ENCODE results near the gene CCL1. TPM values are rescaled to one million over a fixed set of nuclear protein-coding genes. Genes with fewer than 3 reads are reported as not detected.
A peak's percentile ranks its signal among the peaks of the same experiment; 100 is the strongest.

Gene CCL1, protein sequence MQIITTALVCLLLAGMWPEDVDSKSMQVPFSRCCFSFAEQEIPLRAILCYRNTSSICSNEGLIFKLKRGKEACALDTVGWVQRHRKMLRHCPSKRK
- total RNA-seq (2013; cell fraction: nucleolus; rRNA removed), result not detected in 2 replicates
- 0.28 and 0.33 TPM in 2 replicates for total RNA-seq (2014; rRNA removed)
- total RNA-seq (2014; rRNA removed; fragmentation: Illumina TruSeq; extraction: Trizol), result not detected in 2 replicates
- total RNA-seq (2021), result 0.54 TPM in 1 of 2 replicates, not detected in the other
- polyA plus RNA-seq (2011; ENCODE audit: low read depth), result not detected
- polyA plus RNA-seq (2011; rRNA removed), result 0.14 TPM in 1 of 2 replicates, not detected in the other
- 0.15 TPM in 1 of 2 replicates, not detected in the other for polyA plus RNA-seq (2011; cell fraction: cytosol; rRNA removed)
- not detected in 2 replicates for polyA plus RNA-seq (2011; cell fraction: nucleus; rRNA removed)
- polyA plus RNA-seq (2012), result 0.39 TPM in 1 of 2 replicates, not detected in the other
- not detected in 2 replicates for polyA plus RNA-seq (2014; fragmentation: Illumina TruSeq; extraction: Trizol)
- polyA plus RNA-seq (2014; fragmentation: Nextera tagmentation; extraction: Ambion mirVana), result 1 to 10 TPM in 1 of 2 experiments, under 1 TPM in 1; 0.84 to 1.8 TPM
- 0.28 and 0.40 TPM in 2 replicates for polyA plus RNA-seq (2014; rRNA removed)
- under 1 TPM in 1 of 2 experiments, not detected in 1; 0.40 TPM for polyA plus RNA-seq (2016; fragmentation: Nextera tagmentation; extraction: Ambion mirVana)
- not detected in 2 replicates for polyA minus RNA-seq (2011; rRNA and poly(A)+ RNA removed)
- polyA minus RNA-seq (2011; cell fraction: cytosol; rRNA and poly(A)+ RNA removed), result not detected in 2 replicates
- polyA minus RNA-seq (2011; cell fraction: nucleus; rRNA and poly(A)+ RNA removed), result not detected in 2 replicates
- not detected for Bru-seq, nascent RNA
- BruChase-seq, experiment 1, labeled RNA remaining after a 6-hour chase, result not detected
- not detected for BruChase-seq, experiment 2, labeled RNA remaining after a 2-hour chase
- long read RNA-seq, experiment 1, result 0 reads
- long read RNA-seq, experiment 2, result 0 reads

DNA sequence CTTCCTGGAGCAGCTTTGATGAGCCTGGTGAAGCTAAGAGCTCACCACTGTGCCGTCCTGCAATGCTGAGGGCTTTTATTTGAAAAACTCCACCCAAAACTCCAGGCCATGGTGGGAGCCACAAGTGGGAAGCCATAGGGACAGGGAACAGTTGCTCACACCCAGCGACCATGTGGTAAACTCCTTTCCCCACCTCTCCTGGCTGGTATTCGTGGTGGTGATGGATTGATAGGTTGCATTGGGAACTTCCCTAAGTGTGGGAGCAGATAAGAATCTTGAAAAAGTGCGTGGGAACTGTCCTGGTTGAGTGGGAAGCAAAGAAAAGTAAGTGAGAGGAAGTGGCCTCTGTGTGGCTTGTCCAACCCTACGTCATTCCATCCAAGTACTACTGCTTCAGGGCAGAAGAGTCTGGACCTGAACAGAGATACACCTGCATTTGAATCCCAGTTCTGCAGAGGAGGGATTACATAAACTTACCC lies at the start of gene CCL1:
Gene CCL1 (minus strand): TSS at position 51 of the 479 bp plus-strand sequence. CDS start 72 bp downstream, outside the sequence.
- Histone ChIP-seq H3K27me3 (replicated peaks in 1 of 2; ENCODE audit: control insufficient read depth in 2 of 2, insufficient read depth in 2 of 2, low read length in 1 of 2) (peaks cover 2 to 18% of the 10 kb centered on the region in 2 experiments), H3K79me2 (ENCODE audit: control insufficient read depth, insufficient read depth, low read length) (no peaks in the 10 kb centered on the region), H3K4me2 (ENCODE audit: control insufficient read depth, insufficient read depth) (no peak within 1 kb of the TSS), H4K20me1 (ENCODE audit: control insufficient read depth, insufficient read depth) (no peaks in the 10 kb centered on the region), H3K9me3 (replicated peaks; ENCODE audit: control insufficient read depth, insufficient read depth, low read length) (no peaks in the 10 kb centered on the region), H3K9ac (ENCODE audit: control insufficient read depth, insufficient read depth, low read length) (no peak within 1 kb of the TSS), H3K4me1 (ENCODE audit: control insufficient read depth, insufficient read depth, low read length) (peaks cover 3% of the 10 kb centered on the region; the same call in 1 of the 2 replicates), H2AFZ (ENCODE audit: control insufficient read depth, low read depth, low read length) (no peak within 1 kb of the TSS), H3K36me3 (ENCODE audit: control insufficient read depth in 2 of 2, insufficient read depth in 2 of 2, low read length in 1 of 2) (no peaks in the 10 kb centered on the region), H3K27ac (ENCODE audit: control insufficient read depth, insufficient read depth) (no peak within 1 kb of the TSS), H3K4me3 (no peak within 1 kb of the TSS)
- ChIA-PET CTCF (interaction anchor here (1.6 to 8.8 kb wide), 12 partner anchors 8 to 204 kb away, joined by 4 to 264 read pairs (median 28); partner anchors contain the start of gene CCL13), SMC1A (ENCODE audit: uncharacterized antibody, unreplicated experiment) (interaction anchor here (0.6 to 4.1 kb wide), 7 partner anchors 9 to 192 kb away, joined by 3 to 80 read pairs (median 12); no protein-coding TSS in a partner anchor), RAD21 (ENCODE audit: unreplicated experiment) (interaction anchor here (1.1 to 6.0 kb wide), 4 partner anchors 8 to 160 kb away, joined by 3 to 83 read pairs (median 5); no protein-coding TSS in a partner anchor), POLR2A (interaction anchor here (1.4 kb wide), 1 partner anchor 8 kb away, joined by 3 read pairs; no protein-coding TSS in a partner anchor)
- no peak for ATAC-seq
- TF ChIP-seq MLLT1 (IDR thresholded peaks at IDR 0.05) (no peak), SPI1 (IDR thresholded peaks at IDR 0.05; ENCODE audit: borderline replicate concordance, insufficient read depth, low read depth, low read length) (peak; percentile 15; the same call in 1 of the 2 replicates)
- DNase-seq (ENCODE audit: low read depth, low spot score), result no peak
- no peak for FAIRE-seq
- WGBS (ENCODE audit: insufficient coverage, insufficient replicate concordance, low lambda C conversion rate, missing lambda C conversion rate), result 16% methylated on average over 5 of the region's 5 CpGs
- intact Hi-C loops (cut with micrococcal nuclease; ENCODE audit: unreplicated experiment) (no loop called here), in situ Hi-C loops (cut with MboI) (loop anchor here (5.0 kb wide), 1 partner anchor 161 kb away; no protein-coding TSS in a partner anchor)
- BruUV-seq (replicated peaks), result no TSS peak

All from GM12878 (cell line).